ENCODE measurements around the gene ITPKB.

GRCh38 chr1:226785805-226786204 is 46.7 kb upstream of the ITPKB start:
- no peak for TF ChIP-seq CTCF (CRISPR knock-in tag; IDR thresholded peaks at IDR 0.05)
- TF ChIP-seq POLR2A (IDR thresholded peaks at IDR 0.05; ENCODE audit: insufficient read depth in 1 of 2, low read depth in 2 of 2, low read length in 2 of 2) = no peak
- TF ChIP-seq ZNF792 (CRISPR knock-in tag; IDR thresholded peaks at IDR 0.05) = no peak
- TF ChIP-seq RXRA (CRISPR knock-in tag; IDR thresholded peaks at IDR 0.05) = no peak
- no peak for TF ChIP-seq ZNF18 (CRISPR knock-in tag; IDR thresholded peaks at IDR 0.05; ENCODE audit: insufficient replicate concordance)
- TF ChIP-seq NR3C1 (CRISPR knock-in tag; IDR thresholded peaks at IDR 0.05) = no peak
- TF ChIP-seq POLR2AphosphoS5 (IDR thresholded peaks at IDR 0.05; ENCODE audit: low read depth, low read length) = no peak
- no peak for TF ChIP-seq ZNF12 (CRISPR knock-in tag; IDR thresholded peaks at IDR 0.05)
- TF ChIP-seq MAX (IDR thresholded peaks at IDR 0.05) = no peak
- TF ChIP-seq CREM (IDR thresholded peaks at IDR 0.05) = no peak
- no peak for TF ChIP-seq CREM (CRISPR knock-in tag; IDR thresholded peaks at IDR 0.05)
- no peak for TF ChIP-seq HMGXB4 (CRISPR knock-in tag; IDR thresholded peaks at IDR 0.05; ENCODE audit: borderline replicate concordance in 1 of 2, low read depth in 1 of 2)
- no peak for TF ChIP-seq ZNF547 (CRISPR knock-in tag; IDR thresholded peaks at IDR 0.05)
- TF ChIP-seq SMARCC2 (IDR thresholded peaks at IDR 0.05) = no peak
- TF ChIP-seq SP1 (IDR thresholded peaks at IDR 0.05) = no peak
- no peak for TF ChIP-seq SP1 (CRISPR knock-in tag; IDR thresholded peaks at IDR 0.05)
